ENCODE results near the gene C12orf75. TPM values are rescaled to one million over a fixed set of nuclear protein-coding genes. Genes with fewer than 3 reads are reported as not detected.
"Not testable (repeated sequence)": the region's sequence is repeated elsewhere in the genome, so short reads cannot be mapped to it uniquely, and the experiment has no call there.

The C12orf75 gene
- total and polyA plus RNA-seq, 2 donors (not counting 1 experiment from before 2014, with no cell fraction given) = 133 to 298 TPM

DNA sequence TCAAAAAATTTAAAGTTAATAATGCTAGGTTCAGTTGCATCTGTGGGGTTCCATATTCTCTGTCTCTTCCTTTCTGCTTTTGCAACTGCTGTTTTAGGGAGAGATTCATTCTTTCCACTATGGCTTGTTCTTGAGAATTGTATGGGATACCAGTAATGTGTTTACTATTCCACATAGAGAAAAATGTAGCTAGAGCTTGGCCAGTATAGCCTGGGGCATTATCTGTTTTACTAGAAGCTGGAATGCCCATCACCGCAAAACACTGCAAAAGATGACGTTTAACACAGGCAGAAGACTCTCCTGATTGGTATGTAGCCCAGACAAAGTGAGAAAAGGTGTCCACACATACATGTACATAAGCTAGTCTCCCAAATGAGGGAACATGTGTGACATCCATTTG is 25.9 kb upstream of the C12orf75 start:
- not testable (repeated sequence) for H3K4me1 ChIP-seq (ENCODE audit: control insufficient read depth, extremely low read depth, insufficient read depth, low read length); H2AFZ ChIP-seq (ENCODE audit: low read length); H3K9me3 ChIP-seq (ENCODE audit: control insufficient read depth, insufficient read depth, low read depth, low read length); H3K27ac ChIP-seq (ENCODE audit: insufficient read depth, low read length); H3K4me2 ChIP-seq (ENCODE audit: extremely low read depth, insufficient read depth, low read length); H3K79me2 ChIP-seq (ENCODE audit: control insufficient read depth, insufficient read depth, low read length); H3K9ac ChIP-seq (ENCODE audit: insufficient read depth, low read length); DNase-seq (ENCODE audit: low read depth in 2 of 2); H3K4me3 ChIP-seq (replicated peaks in 1 of 4; ENCODE audit: control extremely low read depth in 1 of 4, insufficient read depth in 1 of 4, low read depth in 3 of 4, low read length in 4 of 4); H3K36me3 ChIP-seq (ENCODE audit: control insufficient read depth, insufficient read depth, low read length); H3K27me3 ChIP-seq (ENCODE audit: control insufficient read depth, insufficient read depth, low read length); H4K20me1 ChIP-seq (ENCODE audit: control insufficient read depth, extremely low read depth, insufficient read depth, low read length)

DNA sequence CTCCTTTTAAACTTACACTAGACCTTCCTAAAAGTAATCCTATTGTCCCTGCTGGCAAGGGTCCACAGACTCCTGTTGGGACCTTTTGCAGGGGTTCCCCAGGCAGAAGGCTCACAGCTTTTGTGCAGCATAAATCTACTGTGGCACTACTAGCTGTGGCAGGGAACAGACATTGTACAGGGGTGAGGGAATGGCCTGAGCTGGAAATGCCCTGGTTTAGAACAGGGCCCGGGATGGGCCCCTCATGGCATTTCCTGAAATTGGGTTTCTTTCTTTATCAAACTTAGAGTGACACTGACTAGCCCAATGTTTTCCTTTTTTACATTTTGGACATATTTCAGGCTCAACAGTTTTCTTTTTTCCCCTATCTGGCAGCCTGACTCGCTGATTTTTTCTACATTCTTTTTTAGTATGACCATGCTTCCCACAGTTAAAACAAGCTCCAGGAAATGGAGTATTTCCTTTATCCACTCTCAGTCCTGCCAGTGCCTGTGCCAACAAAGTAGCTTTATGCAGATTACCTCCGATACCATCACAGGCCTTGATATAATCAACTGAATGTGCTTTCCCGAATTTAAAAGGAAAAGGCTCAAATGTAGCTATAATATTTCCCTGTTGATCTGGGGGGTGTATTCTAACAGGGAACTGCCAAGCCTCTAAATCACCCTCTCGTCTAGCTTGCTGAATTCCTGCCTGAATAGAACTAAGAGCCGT is 22.7 kb upstream of the C12orf75 start:
- not testable (repeated sequence) for H3K27ac ChIP-seq (ENCODE audit: insufficient read depth, low read length); H2AFZ ChIP-seq (ENCODE audit: low read length); H3K4me2 ChIP-seq (ENCODE audit: extremely low read depth, insufficient read depth, low read length); H3K36me3 ChIP-seq (ENCODE audit: control insufficient read depth, insufficient read depth, low read length); DNase-seq (ENCODE audit: low read depth in 2 of 2); H3K4me3 ChIP-seq (replicated peaks in 1 of 4; ENCODE audit: control extremely low read depth in 1 of 4, insufficient read depth in 1 of 4, low read depth in 3 of 4, low read length in 4 of 4); H3K79me2 ChIP-seq (ENCODE audit: control insufficient read depth, insufficient read depth, low read length); H3K9me3 ChIP-seq (ENCODE audit: control insufficient read depth, insufficient read depth, low read depth, low read length); H3K9ac ChIP-seq (ENCODE audit: insufficient read depth, low read length); H3K4me1 ChIP-seq (ENCODE audit: control insufficient read depth, extremely low read depth, insufficient read depth, low read length); H4K20me1 ChIP-seq (ENCODE audit: control insufficient read depth, extremely low read depth, insufficient read depth, low read length); H3K27me3 ChIP-seq (ENCODE audit: control insufficient read depth, insufficient read depth, low read length)

GRCh38 chr12:105308839-105309238 is 21.7 kb upstream of the C12orf75 start:
- not testable (repeated sequence) for H3K4me2 ChIP-seq (ENCODE audit: extremely low read depth, insufficient read depth, low read length); H3K27ac ChIP-seq (ENCODE audit: insufficient read depth, low read length); H3K9ac ChIP-seq (ENCODE audit: insufficient read depth, low read length); H3K27me3 ChIP-seq (ENCODE audit: control insufficient read depth, insufficient read depth, low read length); H3K4me3 ChIP-seq (replicated peaks in 1 of 4; ENCODE audit: control extremely low read depth in 1 of 4, insufficient read depth in 1 of 4, low read depth in 3 of 4, low read length in 4 of 4); H3K4me1 ChIP-seq (ENCODE audit: control insufficient read depth, extremely low read depth, insufficient read depth, low read length); H4K20me1 ChIP-seq (ENCODE audit: control insufficient read depth, extremely low read depth, insufficient read depth, low read length); H3K79me2 ChIP-seq (ENCODE audit: control insufficient read depth, insufficient read depth, low read length); H2AFZ ChIP-seq (ENCODE audit: low read length); H3K36me3 ChIP-seq (ENCODE audit: control insufficient read depth, insufficient read depth, low read length); H3K9me3 ChIP-seq (ENCODE audit: control insufficient read depth, insufficient read depth, low read depth, low read length); DNase-seq (ENCODE audit: low read depth in 2 of 2)

DNA sequence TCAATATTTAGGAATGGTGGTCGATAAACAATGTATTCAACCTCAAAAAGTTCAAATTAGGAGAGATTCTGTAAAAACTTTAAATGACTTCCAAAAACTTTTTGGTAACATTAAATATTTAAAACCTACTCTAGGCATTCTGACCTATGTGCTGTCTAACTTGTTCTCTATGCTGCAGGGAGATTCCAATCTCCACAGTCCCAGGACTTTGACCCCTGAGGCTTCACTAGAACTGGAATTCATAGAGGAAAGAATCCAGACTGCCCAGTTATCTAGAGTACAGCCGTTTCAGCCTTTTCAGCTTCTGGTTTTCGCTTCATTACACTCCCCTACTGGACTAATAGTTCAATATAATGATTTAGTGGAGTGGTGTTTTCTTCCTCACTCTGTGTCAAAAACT is 21.1 kb upstream of the C12orf75 start:
- not testable (repeated sequence) for H2AFZ ChIP-seq (ENCODE audit: low read length)

GRCh38 chr12:105310476-105311085 is 19.9 kb upstream of the C12orf75 start:
- H3K36me3 ChIP-seq (ENCODE audit: control insufficient read depth, insufficient read depth, low read length); H3K4me2 ChIP-seq (ENCODE audit: extremely low read depth, insufficient read depth, low read length); H3K79me2 ChIP-seq (ENCODE audit: control insufficient read depth, insufficient read depth, low read length); H3K4me3 ChIP-seq (replicated peaks in 1 of 4; ENCODE audit: control extremely low read depth in 1 of 4, insufficient read depth in 1 of 4, low read depth in 3 of 4, low read length in 4 of 4); H3K9me3 ChIP-seq (ENCODE audit: control insufficient read depth, insufficient read depth, low read depth, low read length); H3K27me3 ChIP-seq (ENCODE audit: control insufficient read depth, insufficient read depth, low read length); H2AFZ ChIP-seq (ENCODE audit: low read length); DNase-seq (ENCODE audit: low read depth in 2 of 2); H4K20me1 ChIP-seq (ENCODE audit: control insufficient read depth, extremely low read depth, insufficient read depth, low read length); H3K4me1 ChIP-seq (ENCODE audit: control insufficient read depth, extremely low read depth, insufficient read depth, low read length); H3K27ac ChIP-seq (ENCODE audit: insufficient read depth, low read length); H3K9ac ChIP-seq (ENCODE audit: insufficient read depth, low read length): not testable (repeated sequence)

More for the DNA sequence above, 21.1 kb upstream of the C12orf75 start:
- not testable (repeated sequence) for H4K20me1 ChIP-seq (ENCODE audit: control insufficient read depth, extremely low read depth, insufficient read depth, low read length); H3K4me2 ChIP-seq (ENCODE audit: extremely low read depth, insufficient read depth, low read length); H3K36me3 ChIP-seq (ENCODE audit: control insufficient read depth, insufficient read depth, low read length); H3K27ac ChIP-seq (ENCODE audit: insufficient read depth, low read length); H3K9me3 ChIP-seq (ENCODE audit: control insufficient read depth, insufficient read depth, low read depth, low read length); H3K4me3 ChIP-seq (replicated peaks in 1 of 4; ENCODE audit: control extremely low read depth in 1 of 4, insufficient read depth in 1 of 4, low read depth in 3 of 4, low read length in 4 of 4); H3K9ac ChIP-seq (ENCODE audit: insufficient read depth, low read length); H3K4me1 ChIP-seq (ENCODE audit: control insufficient read depth, extremely low read depth, insufficient read depth, low read length); DNase-seq (ENCODE audit: low read depth in 2 of 2); H3K79me2 ChIP-seq (ENCODE audit: control insufficient read depth, insufficient read depth, low read length); H3K27me3 ChIP-seq (ENCODE audit: control insufficient read depth, insufficient read depth, low read length)

- peak in 1 of 2 donors; percentile 56 for DNase-seq (ENCODE audit: low read depth in 2 of 2)
- H3K36me3 ChIP-seq (ENCODE audit: control insufficient read depth, insufficient read depth, low read length); H3K9ac ChIP-seq (ENCODE audit: insufficient read depth, low read length); H3K9me3 ChIP-seq (ENCODE audit: control insufficient read depth, insufficient read depth, low read depth, low read length); H3K27ac ChIP-seq (ENCODE audit: insufficient read depth, low read length); H3K4me3 ChIP-seq (replicated peaks in 1 of 4; ENCODE audit: control extremely low read depth in 1 of 4, insufficient read depth in 1 of 4, low read depth in 3 of 4, low read length in 4 of 4); H3K27me3 ChIP-seq (ENCODE audit: control insufficient read depth, insufficient read depth, low read length); H3K4me2 ChIP-seq (ENCODE audit: extremely low read depth, insufficient read depth, low read length); H4K20me1 ChIP-seq (ENCODE audit: control insufficient read depth, extremely low read depth, insufficient read depth, low read length); H3K4me1 ChIP-seq (ENCODE audit: control insufficient read depth, extremely low read depth, insufficient read depth, low read length); H3K79me2 ChIP-seq (ENCODE audit: control insufficient read depth, insufficient read depth, low read length); H2AFZ ChIP-seq (ENCODE audit: low read length): not testable (repeated sequence)
Observed at GRCh38 chr12:105311936-105312335, 18.6 kb upstream of the C12orf75 start.

GRCh38 chr12:105313755-105314154 is 16.7 kb upstream of the C12orf75 start:
- not testable (repeated sequence) for H3K9me3 ChIP-seq (ENCODE audit: control insufficient read depth, insufficient read depth, low read depth, low read length); DNase-seq (ENCODE audit: low read depth in 2 of 2); H3K4me2 ChIP-seq (ENCODE audit: extremely low read depth, insufficient read depth, low read length); H3K27me3 ChIP-seq (ENCODE audit: control insufficient read depth, insufficient read depth, low read length); H2AFZ ChIP-seq (ENCODE audit: low read length); H3K27ac ChIP-seq (ENCODE audit: insufficient read depth, low read length); H3K4me3 ChIP-seq (replicated peaks in 1 of 4; ENCODE audit: control extremely low read depth in 1 of 4, insufficient read depth in 1 of 4, low read depth in 3 of 4, low read length in 4 of 4); H3K79me2 ChIP-seq (ENCODE audit: control insufficient read depth, insufficient read depth, low read length); H3K9ac ChIP-seq (ENCODE audit: insufficient read depth, low read length); H4K20me1 ChIP-seq (ENCODE audit: control insufficient read depth, extremely low read depth, insufficient read depth, low read length); H3K36me3 ChIP-seq (ENCODE audit: control insufficient read depth, insufficient read depth, low read length)
- peaks cover 15% of the 10 kb centered on the region for H3K4me1 ChIP-seq (ENCODE audit: control insufficient read depth, extremely low read depth, insufficient read depth, low read length)
